Measurements from ENCODE around the gene RFX3.

The RFX3 gene

DNA sequence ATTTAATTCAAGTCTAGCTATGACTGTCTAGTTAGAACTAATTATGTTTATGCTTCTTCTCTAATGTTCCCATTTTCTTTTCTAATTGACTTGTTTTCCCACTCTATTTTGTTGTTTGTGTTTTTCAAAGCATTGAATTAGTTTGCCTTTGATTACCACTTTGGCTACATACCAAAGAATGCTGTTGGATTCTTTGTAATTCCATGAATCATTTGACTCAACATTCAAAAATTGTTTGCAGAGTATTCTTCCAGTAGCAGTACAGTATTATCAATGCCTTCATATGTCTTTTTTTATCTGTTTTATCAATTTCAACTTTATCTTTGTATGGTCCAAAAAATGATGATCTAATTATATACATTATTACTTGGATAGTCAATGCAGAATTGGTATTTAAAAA lies 288.7 kb downstream of the RFX3 start:
- no peak overlapping the region for H2AFZ ChIP-seq (ENCODE audit: low read depth, low read length)
- H3K4me2 ChIP-seq (ENCODE audit: insufficient read depth, low read length): no peak overlapping the region
- no peaks in the 10 kb centered on the region for H3K79me2 ChIP-seq (ENCODE audit: insufficient read depth, low read length)
- H3K9ac ChIP-seq (ENCODE audit: low read depth, low read length): no peak overlapping the region
- no peaks in the 10 kb centered on the region for H3K27me3 ChIP-seq (ENCODE audit: insufficient read depth, low read length, poor library complexity)
- no peaks in the 10 kb centered on the region for H3K36me3 ChIP-seq (ENCODE audit: insufficient read depth, low read length)
- H4K20me1 ChIP-seq (ENCODE audit: insufficient read depth, low read length): no peaks in the 10 kb centered on the region
- no peak overlapping the region for H3K27ac ChIP-seq (ENCODE audit: low read length)
- TF ChIP-seq, protein P1, sequence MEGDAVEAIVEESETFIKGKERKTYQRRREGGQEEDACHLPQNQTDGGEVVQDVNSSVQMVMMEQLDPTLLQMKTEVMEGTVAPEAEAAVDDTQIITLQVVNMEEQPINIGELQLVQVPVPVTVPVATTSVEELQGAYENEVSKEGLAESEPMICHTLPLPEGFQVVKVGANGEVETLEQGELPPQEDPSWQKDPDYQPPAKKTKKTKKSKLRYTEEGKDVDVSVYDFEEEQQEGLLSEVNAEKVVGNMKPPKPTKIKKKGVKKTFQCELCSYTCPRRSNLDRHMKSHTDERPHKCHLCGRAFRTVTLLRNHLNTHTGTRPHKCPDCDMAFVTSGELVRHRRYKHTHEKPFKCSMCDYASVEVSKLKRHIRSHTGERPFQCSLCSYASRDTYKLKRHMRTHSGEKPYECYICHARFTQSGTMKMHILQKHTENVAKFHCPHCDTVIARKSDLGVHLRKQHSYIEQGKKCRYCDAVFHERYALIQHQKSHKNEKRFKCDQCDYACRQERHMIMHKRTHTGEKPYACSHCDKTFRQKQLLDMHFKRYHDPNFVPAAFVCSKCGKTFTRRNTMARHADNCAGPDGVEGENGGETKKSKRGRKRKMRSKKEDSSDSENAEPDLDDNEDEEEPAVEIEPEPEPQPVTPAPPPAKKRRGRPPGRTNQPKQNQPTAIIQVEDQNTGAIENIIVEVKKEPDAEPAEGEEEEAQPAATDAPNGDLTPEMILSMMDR (IDR thresholded peaks at IDR 0.05; ENCODE audit: borderline replicate concordance, extremely low read depth, low read length, poor library complexity, severe bottlenecking): no peak
- no peak for TF ChIP-seq EZH2 (IDR thresholded peaks at IDR 0.05; ENCODE audit: borderline replicate concordance, low read depth, low read length, severe bottlenecking)
- no peak overlapping the region for H3K4me3 ChIP-seq (ENCODE audit: low read depth in 1 of 2, low read length in 2 of 2)
- no peak for DNase-seq
- H3K4me1 ChIP-seq (ENCODE audit: insufficient read depth, low read length): no peaks in the 10 kb centered on the region
- no peaks in the 10 kb centered on the region for H3K9me3 ChIP-seq (ENCODE audit: insufficient read depth, low read length, severe bottlenecking)
- no peak for ATAC-seq (ENCODE audit: insufficient read depth, low read depth)

DNA sequence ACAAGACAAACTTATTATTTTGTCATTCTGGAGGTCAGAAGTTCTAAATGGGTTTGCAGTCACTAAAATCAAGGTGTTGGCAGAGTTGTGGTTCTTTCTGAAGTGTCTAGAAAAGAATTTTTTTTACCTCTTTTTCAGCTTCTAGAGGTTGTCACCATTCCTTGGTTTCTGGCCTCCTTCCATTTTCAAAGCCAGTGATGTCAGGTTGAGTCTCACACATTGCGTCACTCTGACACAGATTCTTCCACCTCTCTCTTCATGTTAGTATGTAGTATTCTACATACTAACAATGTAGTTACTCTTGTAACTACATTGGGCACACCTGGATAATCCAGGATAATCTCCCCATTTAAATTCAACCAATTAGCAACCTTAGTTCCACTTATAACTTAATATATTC lies 290.3 kb downstream of the RFX3 start:
- H3K27ac ChIP-seq (ENCODE audit: low read length): no peak overlapping the region
- no peak for TF ChIP-seq EZH2 (IDR thresholded peaks at IDR 0.05; ENCODE audit: borderline replicate concordance, low read depth, low read length, severe bottlenecking)
- TF ChIP-seq, protein P1 (IDR thresholded peaks at IDR 0.05; ENCODE audit: borderline replicate concordance, extremely low read depth, low read length, poor library complexity, severe bottlenecking): no peak
- H3K4me1 ChIP-seq (ENCODE audit: insufficient read depth, low read length): no peaks in the 10 kb centered on the region
- no peaks in the 10 kb centered on the region for H3K79me2 ChIP-seq (ENCODE audit: insufficient read depth, low read length)
- no peaks in the 10 kb centered on the region for H4K20me1 ChIP-seq (ENCODE audit: insufficient read depth, low read length)
- no peaks in the 10 kb centered on the region for H3K36me3 ChIP-seq (ENCODE audit: insufficient read depth, low read length)
- H3K27me3 ChIP-seq (ENCODE audit: insufficient read depth, low read length, poor library complexity): no peaks in the 10 kb centered on the region
- no peak for DNase-seq
- no peak overlapping the region for H3K9ac ChIP-seq (ENCODE audit: low read depth, low read length)
- ATAC-seq (ENCODE audit: insufficient read depth, low read depth): no peak
- H3K4me2 ChIP-seq (ENCODE audit: insufficient read depth, low read length): no peak overlapping the region
- H2AFZ ChIP-seq (ENCODE audit: low read depth, low read length): no peak overlapping the region
- H3K4me3 ChIP-seq (ENCODE audit: low read depth in 1 of 2, low read length in 2 of 2): no peak overlapping the region
- no peaks in the 10 kb centered on the region for H3K9me3 ChIP-seq (ENCODE audit: insufficient read depth, low read length, severe bottlenecking)

GRCh38 chr9:3224931-3225330 lies 300.9 kb downstream of the RFX3 start:
- no peak overlapping the region for H3K9ac ChIP-seq (ENCODE audit: low read depth, low read length)
- no peaks in the 10 kb centered on the region for H3K79me2 ChIP-seq (ENCODE audit: insufficient read depth, low read length)
- no peaks in the 10 kb centered on the region for H3K4me1 ChIP-seq (ENCODE audit: insufficient read depth, low read length)
- no peaks in the 10 kb centered on the region for H3K9me3 ChIP-seq (ENCODE audit: insufficient read depth, low read length, severe bottlenecking)
- no peaks in the 10 kb centered on the region for H4K20me1 ChIP-seq (ENCODE audit: insufficient read depth, low read length)
- H3K27me3 ChIP-seq (ENCODE audit: insufficient read depth, low read length, poor library complexity): no peaks in the 10 kb centered on the region
- no peak overlapping the region for H2AFZ ChIP-seq (ENCODE audit: low read depth, low read length)
- DNase-seq (no peak), ATAC-seq (ENCODE audit: insufficient read depth, low read depth) (no peak)
- H3K36me3 ChIP-seq (ENCODE audit: insufficient read depth, low read length): no peaks in the 10 kb centered on the region
- TF ChIP-seq, protein P1 (IDR thresholded peaks at IDR 0.05; ENCODE audit: borderline replicate concordance, extremely low read depth, low read length, poor library complexity, severe bottlenecking): no peak
- TF ChIP-seq EZH2 (IDR thresholded peaks at IDR 0.05; ENCODE audit: borderline replicate concordance, low read depth, low read length, severe bottlenecking): no peak
- no peak overlapping the region for H3K27ac ChIP-seq (ENCODE audit: low read length)
- no peak overlapping the region for H3K4me3 ChIP-seq (ENCODE audit: low read depth in 1 of 2, low read length in 2 of 2)
- H3K4me2 ChIP-seq (ENCODE audit: insufficient read depth, low read length): no peak overlapping the region

DNA sequence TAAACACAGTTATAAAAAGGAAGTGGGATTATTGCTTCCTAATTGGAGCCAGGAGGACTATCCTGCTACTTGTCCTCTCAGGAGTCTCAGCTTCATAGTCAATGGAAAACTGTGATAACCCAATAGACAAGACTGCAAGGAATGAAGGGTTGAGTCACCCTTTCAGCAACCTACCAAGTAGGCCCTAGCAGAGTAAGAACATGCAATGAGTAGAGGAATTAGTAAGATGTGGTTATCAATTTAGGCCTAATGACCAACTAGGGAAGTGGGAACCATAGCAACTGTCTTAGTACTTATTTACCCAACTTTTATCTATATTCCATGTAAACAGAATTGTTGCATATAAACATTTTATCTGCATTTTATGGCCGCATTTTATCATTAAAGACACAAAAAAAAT lies 310.1 kb downstream of the RFX3 start:
- H3K36me3 ChIP-seq (ENCODE audit: insufficient read depth, low read length): no peaks in the 10 kb centered on the region
- TF ChIP-seq, protein P1 (IDR thresholded peaks at IDR 0.05; ENCODE audit: borderline replicate concordance, extremely low read depth, low read length, poor library complexity, severe bottlenecking): no peak
- no peak for TF ChIP-seq EZH2 (IDR thresholded peaks at IDR 0.05; ENCODE audit: borderline replicate concordance, low read depth, low read length, severe bottlenecking)
- no peak overlapping the region for H3K9ac ChIP-seq (ENCODE audit: low read depth, low read length)
- no peaks in the 10 kb centered on the region for H3K27me3 ChIP-seq (ENCODE audit: insufficient read depth, low read length, poor library complexity)
- H3K4me2 ChIP-seq (ENCODE audit: insufficient read depth, low read length): no peak overlapping the region
- DNase-seq (no peak), ATAC-seq (ENCODE audit: insufficient read depth, low read depth) (no peak)
- no peak overlapping the region for H3K4me3 ChIP-seq (ENCODE audit: low read depth in 1 of 2, low read length in 2 of 2)
- H3K9me3 ChIP-seq (ENCODE audit: insufficient read depth, low read length, severe bottlenecking): no peaks in the 10 kb centered on the region
- H4K20me1 ChIP-seq (ENCODE audit: insufficient read depth, low read length): no peaks in the 10 kb centered on the region
- H3K4me1 ChIP-seq (ENCODE audit: insufficient read depth, low read length): no peaks in the 10 kb centered on the region
- H3K27ac ChIP-seq (ENCODE audit: low read length): no peak overlapping the region
- no peaks in the 10 kb centered on the region for H3K79me2 ChIP-seq (ENCODE audit: insufficient read depth, low read length)
- H2AFZ ChIP-seq (ENCODE audit: low read depth, low read length): no peak overlapping the region
